Smooth muscle cell (in vitro differentiated cells): Measurements from ENCODE around the gene EID1. TPM values are rescaled to one million over a fixed set of nuclear protein-coding genes. Genes with fewer than 3 reads are reported as not detected.

ENCODE experiments used
- DNase-seq: peaks from one replicate; lab custom pipeline; 2025; ENCODE audit not compliant: unreplicated experiment; lab: John Stamatoyannopoulos, UW
- H2AFZ ChIP-seq: fragments of 200-600 bp; sonication (generic); 2 replicates; pipeline ENCODE4 v1.6.0; 2016; ENCODE audit warnings: antibody characterized with exemption, low read depth, mild to moderate bottlenecking
- H3F3A ChIP-seq: fragments of 200-600 bp; sonication (generic); 2 replicates; pipeline ENCODE4 v1.6.0; 2017; ENCODE audit warnings: antibody characterized with exemption, low read depth
- H3K27ac ChIP-seq: fragments of 200-600 bp; sonication (generic); 2 replicates; pipeline ENCODE4 v1.5.1; 2016; ENCODE audit warnings: low read depth, mild to moderate bottlenecking
- H3K27me3 ChIP-seq: fragments of 200-600 bp; sonication (generic); 2 replicates; pipeline ENCODE4 v1.6.1; 2016; ENCODE audit warnings: low read depth, mild to moderate bottlenecking
- H3K36me3 ChIP-seq: fragments of 200-600 bp; sonication (generic); 2 replicates; pipeline ENCODE4 v1.5.1; 2016; ENCODE audit warnings: low read depth
- H3K4me1 ChIP-seq: fragments of 200-600 bp; sonication (generic); 2 replicates; pipeline ENCODE4 v1.5.1; 2016; ENCODE audit warnings: low read depth
- H3K4me2 ChIP-seq: fragments of 200-600 bp; sonication (generic); 2 replicates; pipeline ENCODE4 v1.6.0; 2016; ENCODE audit warnings: mild to moderate bottlenecking
- H3K4me3 ChIP-seq: fragments of 200-600 bp; sonication (generic); 2 replicates; pipeline ENCODE4 v1.5.1; 2016; ENCODE audit warnings: mild to moderate bottlenecking
- H3K79me2 ChIP-seq: fragments of 200-600 bp; sonication (generic); 2 replicates; pipeline ENCODE4 v1.6.0; 2016; ENCODE audit warnings: low read depth, mild to moderate bottlenecking
- H3K9ac ChIP-seq: fragments of 200-600 bp; sonication (generic); 2 replicates; pipeline ENCODE4 v1.6.0; 2016; ENCODE audit warnings: low read depth
- H3K9me3 ChIP-seq: fragments of 200-600 bp; sonication (generic); replicated peaks from 2 replicates; pipeline ENCODE4 v1.5.1; 2016; ENCODE audit warnings: low read depth
- H4K20me1 ChIP-seq: fragments of 200-600 bp; sonication (generic); 2 replicates; pipeline ENCODE4 v1.6.0; 2016; ENCODE audit warnings: low read depth
- WGBS: methylation state at CpG from one replicate; pipeline ENCODE4 v1.1.7; 2016; ENCODE audit warnings: low lambda C conversion rate; 5-methylcytosine and 5-hydroxymethylcytosine counted together
- polyA plus RNA-seq: library from polyadenylated mRNA; unstranded; fragments of >200 nt; fragmentation: Nextera tagmentation; extraction: Ambion mirVana; gene quantifications from 2 replicates; pipeline ENCODE4 v1.2.1, GENCODE V29; 2016
- total RNA-seq: library from RNA; depleted of rRNA; stranded (reverse); fragments of >200 nt; gene quantifications from 2 replicates; pipeline ENCODE4 v1.2.3, GENCODE V29; 2014
- TF ChIP-seq, protein P1 (sequence below): fragments of 200-600 bp; sonication (generic); IDR thresholded peaks from 2 replicates; pipeline ENCODE4 v1.5.1; 2017; ENCODE audit warnings: borderline replicate concordance, mild to moderate bottlenecking, antibody characterized with exemption; ENCODE audit not compliant: insufficient read depth, poor library complexity, severe bottlenecking

Gene EID1
- total and polyA plus RNA-seq, 2 experiments from 2014 or later = 216 to 316 TPM

DNA sequence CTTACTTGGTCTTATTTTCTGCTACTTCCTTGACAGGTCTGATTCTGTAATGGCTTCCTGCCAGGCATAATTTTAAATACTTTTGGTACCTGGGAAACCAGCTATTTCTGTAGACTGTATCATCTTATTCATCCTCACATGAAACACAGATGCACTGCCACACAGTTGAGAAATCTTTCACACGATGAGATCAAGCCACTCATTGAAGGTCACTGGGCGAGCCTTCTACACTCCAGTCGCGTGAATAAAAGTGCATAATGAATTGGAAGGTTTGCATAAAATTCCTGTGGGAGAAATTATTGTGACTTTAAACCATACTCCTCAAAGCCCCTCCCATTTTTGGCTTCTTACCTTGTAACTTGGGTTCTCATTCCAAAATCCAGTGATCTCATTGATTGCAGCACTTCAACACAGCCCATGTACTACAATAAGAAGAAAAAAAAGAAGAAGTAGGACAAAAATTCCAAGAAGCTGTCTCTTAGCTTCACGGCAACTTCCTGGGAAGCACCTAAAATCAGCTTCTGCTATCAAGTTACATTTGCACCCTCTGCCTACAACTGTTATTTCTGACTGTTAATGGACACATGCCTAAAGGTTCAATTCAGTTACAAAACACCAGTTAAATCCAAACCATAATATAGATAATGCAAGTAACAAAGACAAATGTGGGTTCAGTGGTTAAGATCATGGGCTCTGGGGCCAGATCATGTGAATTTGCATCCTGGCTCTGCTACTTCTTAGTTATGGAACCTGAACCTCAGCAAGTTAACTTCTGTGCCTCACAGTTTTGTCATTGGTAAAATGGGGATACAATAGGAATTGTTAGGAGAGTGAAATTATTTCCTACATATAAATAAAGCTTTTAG is 46.8 kb downstream of the EID1 start:
- no peaks in the 10 kb centered on the region for H3K79me2 ChIP-seq
- TF ChIP-seq, protein P1, sequence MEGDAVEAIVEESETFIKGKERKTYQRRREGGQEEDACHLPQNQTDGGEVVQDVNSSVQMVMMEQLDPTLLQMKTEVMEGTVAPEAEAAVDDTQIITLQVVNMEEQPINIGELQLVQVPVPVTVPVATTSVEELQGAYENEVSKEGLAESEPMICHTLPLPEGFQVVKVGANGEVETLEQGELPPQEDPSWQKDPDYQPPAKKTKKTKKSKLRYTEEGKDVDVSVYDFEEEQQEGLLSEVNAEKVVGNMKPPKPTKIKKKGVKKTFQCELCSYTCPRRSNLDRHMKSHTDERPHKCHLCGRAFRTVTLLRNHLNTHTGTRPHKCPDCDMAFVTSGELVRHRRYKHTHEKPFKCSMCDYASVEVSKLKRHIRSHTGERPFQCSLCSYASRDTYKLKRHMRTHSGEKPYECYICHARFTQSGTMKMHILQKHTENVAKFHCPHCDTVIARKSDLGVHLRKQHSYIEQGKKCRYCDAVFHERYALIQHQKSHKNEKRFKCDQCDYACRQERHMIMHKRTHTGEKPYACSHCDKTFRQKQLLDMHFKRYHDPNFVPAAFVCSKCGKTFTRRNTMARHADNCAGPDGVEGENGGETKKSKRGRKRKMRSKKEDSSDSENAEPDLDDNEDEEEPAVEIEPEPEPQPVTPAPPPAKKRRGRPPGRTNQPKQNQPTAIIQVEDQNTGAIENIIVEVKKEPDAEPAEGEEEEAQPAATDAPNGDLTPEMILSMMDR = no peak

DNA sequence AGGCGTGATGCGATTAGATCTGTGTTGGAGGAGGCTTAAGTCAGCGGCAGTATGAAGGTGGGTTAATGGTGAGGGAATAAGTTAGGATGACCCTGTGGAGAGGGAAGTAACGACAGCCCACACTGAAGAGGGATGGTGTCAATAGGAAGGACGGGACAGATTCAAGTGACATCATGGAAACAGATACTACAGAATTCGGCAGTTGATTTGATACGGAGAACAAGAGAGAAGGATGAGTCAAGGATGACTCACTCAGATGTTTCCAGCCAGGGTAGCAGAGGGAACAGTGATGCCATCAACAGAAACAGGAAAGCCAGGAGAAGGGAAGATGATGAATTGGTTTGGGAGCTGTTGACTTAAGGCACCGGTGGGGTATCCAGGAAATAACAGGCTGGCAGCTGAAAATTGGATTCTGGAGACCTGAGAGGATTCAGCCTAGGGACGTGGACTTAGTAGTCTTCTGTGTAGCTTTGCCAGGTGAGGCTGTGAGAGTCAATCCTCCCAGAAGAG is 47.8 kb downstream of the EID1 start:
- no peak for DNase-seq
- TF ChIP-seq, protein P1 = no peak
- Histone ChIP-seq H2AFZ (no peak overlapping the region), H3K9me3 (no peaks in the 10 kb centered on the region), H4K20me1 (no peaks in the 10 kb centered on the region), H3K36me3 (no peaks in the 10 kb centered on the region), H3K9ac (no peak overlapping the region), H3K79me2 (no peaks in the 10 kb centered on the region), H3K4me2 (no peak overlapping the region), H3K4me3 (no peak overlapping the region), H3K4me1 (peaks cover 7% of the 10 kb centered on the region), H3K27me3 (no peaks in the 10 kb centered on the region), H3F3A (no peaks in the 10 kb centered on the region), H3K27ac (no peak overlapping the region)
- 43% methylated on average over 9 of the region's 9 CpGs for WGBS

More for the DNA sequence above, 46.8 kb downstream of the EID1 start:
- WGBS = 94% methylated on average over 5 of the region's 5 CpGs
- Histone ChIP-seq H2AFZ (no peak overlapping the region), H3K4me2 (no peak overlapping the region), H4K20me1 (no peaks in the 10 kb centered on the region), H3K9me3 (no peaks in the 10 kb centered on the region), H3K4me1 (peaks cover 5% of the 10 kb centered on the region), H3K9ac (no peak overlapping the region), H3K36me3 (no peaks in the 10 kb centered on the region), H3K27me3 (no peaks in the 10 kb centered on the region), H3K27ac (no peak overlapping the region), H3F3A (no peaks in the 10 kb centered on the region), H3K4me3 (no peak overlapping the region)
- no peak for DNase-seq

DNA sequence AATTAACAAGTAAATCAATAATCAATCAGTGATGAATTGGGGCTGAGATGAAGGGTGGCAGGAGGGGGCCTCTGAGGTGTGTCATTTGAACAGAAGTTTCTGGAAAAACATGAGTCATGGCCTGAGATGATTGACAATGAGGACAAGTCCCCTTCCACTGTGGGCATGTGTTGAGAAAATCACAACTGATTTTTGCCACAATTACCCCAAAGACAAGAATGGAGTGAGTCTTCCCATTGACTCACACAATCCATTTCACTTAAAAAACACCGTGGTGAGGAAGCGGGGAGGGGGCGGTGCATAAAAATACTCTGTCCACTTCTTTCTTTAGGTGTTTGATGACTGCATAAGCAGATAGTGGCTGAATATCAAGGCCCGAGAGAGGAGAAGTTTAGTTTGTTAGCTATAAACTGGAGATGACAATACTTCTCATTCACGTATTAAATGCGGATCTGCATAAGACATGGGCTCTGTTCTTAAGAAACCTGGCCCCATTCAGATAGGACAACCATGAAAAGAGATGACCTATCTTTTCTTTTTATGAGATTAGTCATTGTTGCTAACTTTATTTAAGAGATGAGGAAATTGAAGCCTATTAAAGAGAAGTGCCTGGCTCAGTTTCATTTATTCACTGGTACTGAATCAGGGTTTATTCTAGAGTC is 51.1 kb downstream of the EID1 start:
- DNase-seq = no peak
- Histone ChIP-seq H4K20me1 (no peaks in the 10 kb centered on the region), H3K9me3 (no peaks in the 10 kb centered on the region), H3K4me3 (no peak overlapping the region), H2AFZ (no peak overlapping the region), H3K27me3 (no peaks in the 10 kb centered on the region), H3K27ac (peak overlapping the region; percentile 17), H3K79me2 (no peaks in the 10 kb centered on the region), H3K36me3 (no peaks in the 10 kb centered on the region), H3K9ac (no peak overlapping the region), H3K4me2 (no peak overlapping the region), H3K4me1 (peaks cover 7% of the 10 kb centered on the region), H3F3A (no peaks in the 10 kb centered on the region)
- WGBS = 79% methylated on average over 6 of the region's 6 CpGs
- TF ChIP-seq, protein P1 = no peak
